ENCODE measurements around the gene MICAL2.

GRCh38 chr11:12276356-12276755 lies 166.0 kb downstream of the MICAL2 start:
- TF ChIP-seq CTCF (CRISPR knock-in tag; IDR thresholded peaks at IDR 0.05) (no peak), KDM1A (CRISPR knock-in tag; IDR thresholded peaks at IDR 0.05) (no peak), ZFP37 (CRISPR knock-in tag; IDR thresholded peaks at IDR 0.05; ENCODE audit: borderline replicate concordance) (no peak), CREB1 (IDR thresholded peaks at IDR 0.05) (no peak), CREB1 (CRISPR knock-in tag; IDR thresholded peaks at IDR 0.05) (no peak), POLR2A (IDR thresholded peaks at IDR 0.05; ENCODE audit: insufficient read depth in 1 of 2, low read depth in 2 of 2, low read length in 2 of 2) (no peak), POLR2AphosphoS5 (IDR thresholded peaks at IDR 0.05; ENCODE audit: low read depth, low read length) (no peak), MAX (IDR thresholded peaks at IDR 0.05) (no peak)
